IPS DF 4.7 (cell line): ENCODE results near the gene KCNG1.
"Not testable (repeated sequence)": the region's sequence is repeated elsewhere in the genome, so short reads cannot be mapped to it uniquely, and the experiment has no call there.

Experiments
- DNase-seq: peaks from one replicate; pipeline ENCODE4 v3.0.0-alpha.2; 2013; ENCODE audit warnings: low spot score; ENCODE audit errors: extremely low read depth

Gene KCNG1

GRCh38 chr20:50987493-50988210 is 35.3 kb downstream of the KCNG1 start:
- DNase-seq, result no peak

- no peak for DNase-seq
Measured at GRCh38 chr20:50983321-50983720, 39.6 kb downstream of the KCNG1 start.

DNA sequence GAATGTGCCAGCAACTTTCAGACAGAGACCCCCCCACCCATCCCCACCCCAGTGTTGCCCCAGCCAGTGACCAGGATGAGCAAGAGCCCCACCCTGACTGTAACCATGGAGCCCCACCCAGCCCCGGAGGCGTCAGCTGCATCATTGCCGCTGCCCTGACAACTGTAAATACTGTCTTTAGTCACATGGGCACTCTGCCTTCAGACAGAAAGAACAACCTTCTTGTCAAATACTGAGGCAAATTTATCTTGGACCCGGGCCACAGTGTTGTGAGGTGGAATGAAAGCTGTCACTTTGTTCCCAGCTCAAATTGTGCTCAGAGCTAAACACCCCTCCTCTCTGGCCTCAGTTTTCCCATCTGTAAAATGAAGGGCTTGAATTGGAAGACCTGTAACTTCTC is 40.5 kb downstream of the KCNG1 start:
- no peak for DNase-seq

DNA sequence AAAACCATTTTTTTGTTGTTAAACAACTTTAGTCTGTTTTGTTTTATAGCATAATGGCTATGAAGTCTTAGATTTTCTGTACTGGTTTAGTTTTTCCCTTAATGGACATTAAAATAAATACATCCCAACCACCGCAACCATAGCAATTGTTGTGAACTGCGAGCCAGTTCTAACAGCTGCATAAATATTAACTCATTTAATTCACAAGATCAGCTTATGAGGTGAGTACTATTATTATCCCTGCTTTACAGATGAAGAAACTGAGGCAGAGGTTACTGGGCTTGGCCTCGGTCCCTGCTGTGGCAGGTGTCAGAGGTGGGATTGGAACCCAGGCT is 41.2 kb downstream of the KCNG1 start:
- DNase-seq, result no peak

- DNase-seq, result no peak
Measured at GRCh38 chr20:50980851-50981713, 41.8 kb downstream of the KCNG1 start.

GRCh38 chr20:50980071-50980681 is 42.7 kb downstream of the KCNG1 start:
- no peak for DNase-seq

GRCh38 chr20:50978533-50978932 is 44.4 kb downstream of the KCNG1 start:
- not testable (repeated sequence) for DNase-seq

DNA sequence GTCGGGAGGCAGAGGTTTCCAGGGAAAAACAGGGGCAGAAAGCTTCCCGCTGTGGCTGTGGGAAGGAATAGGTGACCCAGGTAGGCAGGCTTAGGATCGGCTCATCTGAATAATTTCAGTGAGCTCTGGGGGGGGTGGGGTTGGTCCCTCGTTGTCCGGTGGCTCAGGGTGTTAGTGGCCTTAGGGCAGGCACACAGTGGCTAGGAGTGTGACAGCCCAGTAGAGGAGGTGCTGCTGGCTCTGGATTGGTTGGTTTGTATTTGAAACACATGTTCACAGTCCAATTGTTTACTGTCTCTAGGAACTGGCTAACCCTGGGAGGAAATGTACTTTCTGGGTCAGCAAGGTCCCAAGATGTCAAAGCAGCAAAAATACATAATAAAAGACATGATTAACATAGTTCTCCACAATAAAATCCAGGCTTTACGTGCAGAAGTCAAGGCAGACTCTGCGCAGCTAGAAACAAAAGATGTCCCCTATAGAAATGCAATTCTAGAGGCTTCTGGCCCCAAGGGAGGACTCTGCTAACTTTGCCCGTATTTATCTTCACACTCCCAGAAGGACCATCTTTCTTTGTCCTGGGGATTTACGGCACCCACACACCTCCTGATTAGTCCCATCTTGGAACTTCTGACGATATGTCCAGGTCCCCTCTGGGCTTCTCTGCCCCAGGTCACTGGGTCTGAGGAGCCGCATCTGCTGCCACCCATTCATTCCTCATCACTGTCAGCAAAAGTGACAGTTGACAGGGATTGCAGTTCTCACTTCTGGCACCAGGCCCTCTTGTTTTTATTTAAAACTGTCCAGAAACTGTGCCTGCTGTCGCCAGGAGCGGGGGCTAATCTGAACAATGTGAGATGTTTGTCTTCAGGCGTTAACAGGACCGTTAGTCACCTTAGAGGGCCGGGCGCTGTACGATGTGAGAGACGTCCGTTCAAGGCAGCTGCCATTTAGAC is 45.6 kb downstream of the KCNG1 start:
- no peak for DNase-seq

- DNase-seq, result no peak
Measured at GRCh38 chr20:50975701-50976330, 47.1 kb downstream of the KCNG1 start.

DNA sequence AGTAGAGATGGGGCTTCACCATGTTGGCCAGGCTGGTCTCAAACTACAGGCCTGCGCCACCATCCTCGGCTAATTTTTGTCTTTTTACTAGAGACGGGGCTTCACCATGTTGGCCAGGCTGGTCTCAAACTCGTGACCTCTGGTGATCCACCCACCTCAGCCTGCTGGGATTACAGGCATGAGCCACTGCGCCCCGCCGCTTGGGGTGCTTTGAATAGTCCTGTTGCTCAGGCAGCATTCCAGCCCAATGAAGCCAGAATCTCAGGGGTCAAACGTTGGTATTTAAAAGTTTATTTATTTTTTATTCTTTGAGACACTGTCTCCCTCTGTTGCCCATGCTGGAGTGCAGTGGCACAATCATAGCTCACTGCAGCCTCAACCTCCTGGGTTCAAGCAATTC is 53.0 kb downstream of the KCNG1 start:
- no peak for DNase-seq

DNA sequence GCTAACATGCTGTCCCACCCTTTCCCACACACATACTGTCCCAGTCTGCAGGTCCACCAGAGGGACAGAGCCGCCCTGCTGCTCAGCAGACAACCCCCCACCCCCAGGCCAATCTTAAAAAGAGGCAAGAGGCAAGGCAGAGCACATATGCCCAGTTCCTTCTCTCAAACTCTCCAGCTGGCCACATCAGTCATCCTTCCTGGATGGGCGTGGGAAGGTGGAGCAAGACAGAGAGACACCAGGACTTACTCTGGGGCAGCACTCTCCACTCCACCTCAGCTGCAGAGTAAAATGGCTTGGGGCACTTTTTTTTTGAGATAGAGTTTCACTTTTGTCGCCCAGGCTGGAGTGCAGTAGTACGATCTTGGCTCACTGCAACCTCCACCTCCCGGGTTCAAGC is 53.5 kb downstream of the KCNG1 start:
- no peak for DNase-seq

DNA sequence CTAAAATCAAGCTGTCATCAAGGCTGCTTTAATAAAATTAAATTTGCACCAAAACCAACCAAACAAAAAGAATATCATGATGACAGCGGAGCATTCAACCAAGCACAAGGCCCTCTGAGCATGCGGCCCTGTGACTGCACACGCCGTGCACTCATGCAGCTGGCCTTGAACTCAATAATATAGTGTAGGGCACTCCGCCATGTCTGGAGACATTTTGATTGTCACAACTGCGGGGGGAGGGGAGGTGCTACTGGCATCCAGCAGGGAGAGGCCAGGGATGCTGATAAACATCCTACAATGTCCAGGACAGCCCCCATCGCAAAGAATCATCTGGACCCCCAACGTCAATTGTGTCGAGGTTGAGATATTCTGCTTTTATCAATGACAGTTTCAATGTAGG is 54.6 kb downstream of the KCNG1 start:
- no peak for DNase-seq

GRCh38 chr20:50967586-50967985 is 55.3 kb downstream of the KCNG1 start:
- no peak for DNase-seq

DNA sequence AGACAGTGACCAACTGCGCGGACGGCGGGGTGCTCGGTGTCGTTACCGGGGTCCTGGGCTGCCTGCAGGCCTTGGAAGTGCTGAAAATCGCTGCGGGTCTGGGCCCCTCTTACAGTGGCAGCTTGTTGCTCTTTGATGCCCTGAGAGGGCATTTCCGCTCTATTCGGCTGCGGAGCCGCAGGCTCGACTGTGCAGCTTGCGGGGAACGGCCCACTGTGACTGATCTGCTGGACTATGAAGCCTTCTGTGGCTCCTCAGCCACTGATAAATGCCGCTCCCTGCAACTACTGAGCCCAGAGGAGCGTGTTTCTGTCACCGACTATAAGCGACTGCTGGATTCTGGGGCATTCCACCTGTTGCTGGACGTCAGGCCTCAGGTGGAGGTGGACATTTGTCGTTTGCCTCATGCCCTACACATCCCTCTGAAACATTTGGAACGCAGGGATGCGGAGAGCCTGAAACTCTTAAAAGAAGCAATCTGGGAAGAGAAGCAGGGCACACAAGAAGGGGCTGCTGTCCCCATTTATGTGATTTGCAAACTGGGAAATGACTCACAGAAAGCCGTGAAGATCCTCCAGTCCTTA is 63.3 kb downstream of the KCNG1 start:
- DNase-seq, result no peak

GRCh38 chr20:50958615-50959542 is 64.0 kb downstream of the KCNG1 start, which contains the start of gene MOCS3:
Gene MOCS3 (plus strand): TSS chr20:50958818. CDS start chr20:50958843, 25 bp downstream.
- DNase-seq, result peak; percentile 76

- peak; percentile 62 for DNase-seq
Measured at GRCh38 chr20:50957798-50958614, 64.9 kb downstream of the KCNG1 start, which contains the start of gene DPM1. Gene DPM1 (minus strand): TSS chr20:50958532. CDS start chr20:50958523, 9 bp downstream.

GRCh38 chr20:50957276-50957675 is 65.6 kb downstream of the KCNG1 start:
- DNase-seq, result no peak

DNA sequence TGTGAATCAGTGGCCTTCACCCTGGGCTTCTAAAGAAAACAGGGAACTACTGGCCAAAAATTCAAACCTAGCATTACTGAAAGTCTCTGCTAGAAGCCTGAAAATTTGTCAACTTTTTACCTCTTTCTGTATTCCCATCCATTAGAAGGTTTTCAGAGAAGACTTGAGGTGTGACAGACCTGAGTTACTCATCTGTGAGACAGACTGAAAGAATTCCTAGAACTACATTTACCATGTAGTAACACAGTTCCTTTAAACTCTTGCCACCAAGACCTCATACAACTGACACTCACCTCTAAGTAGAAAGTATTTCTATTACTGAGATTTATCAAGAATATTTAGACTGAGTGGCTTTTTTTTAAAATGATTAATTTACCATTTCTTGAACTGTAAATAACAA is 69.1 kb downstream of the KCNG1 start:
- DNase-seq, result no peak
